Activated T-cell treated with anti-CD3 and anti-CD28 coated beads, Interleukin-2, amount 50 U/mL, for 72 hours (primary cell): ENCODE data around the gene FTSJ1. TPM values are rescaled to one million over a fixed set of nuclear protein-coding genes. Genes with fewer than 3 reads are reported as not detected.
"Not testable (repeated sequence)": the region's sequence is repeated elsewhere in the genome, so short reads cannot be mapped to it uniquely, and the experiment has no call there.

Experiments
- ATAC-seq, 2 donors: fragments of 150-1000 bp; cut with Tn5 transposase; replicated peaks in 1 of 2; 2 replicates each; pipeline ENCODE4 v1.10.0; 2021; ENCODE audit warnings: moderate library complexity in 2 of 2, mild to moderate bottlenecking in 1 of 2
- DNase-seq, 2 donors: peaks; one replicate each; pipeline ENCODE4 v3.0.0; 2021 to 2022; ENCODE audit warnings: mixed read lengths in 1 of 2
- H3K27ac Mint-ChIP-seq: one replicate; pipeline ENCODE4 v1.8.0; 2022; ENCODE audit warnings: mild to moderate bottlenecking, moderate library complexity, mixed read lengths
- H3K27me3 Mint-ChIP-seq: one replicate; pipeline ENCODE4 v1.8.0; 2022; ENCODE audit warnings: low read depth, mixed read lengths
- H3K36me3 Mint-ChIP-seq, 2 donors: one replicate each; pipeline ENCODE4 v1.8.0; 2022; ENCODE audit warnings: mixed read lengths in 2 of 2, mild to moderate bottlenecking in 1 of 2; ENCODE audit not compliant: insufficient read depth in 2 of 2
- H3K4me1 Mint-ChIP-seq: one replicate; pipeline ENCODE4 v1.8.0; 2022; ENCODE audit warnings: low read depth, mixed read lengths
- H3K4me3 Mint-ChIP-seq, 2 donors: one replicate each; pipeline ENCODE4 v1.8.0; 2022; ENCODE audit warnings: mild to moderate bottlenecking in 2 of 2, mixed read lengths in 2 of 2, moderate library complexity in 2 of 2
- H3K9me3 Mint-ChIP-seq, 2 donors: one replicate each; pipeline ENCODE4 v1.8.0; 2022; ENCODE audit warnings: mixed read lengths in 2 of 2
- total RNA-seq, 2 donors: library from RNA; stranded (reverse); gene quantifications; one replicate each; pipeline ENCODE4 v1.2.3, GENCODE V29; 2022

The FTSJ1 gene
- total RNA-seq, 2 donors from 2014 or later = 64.3 to 68.7 TPM

DNA sequence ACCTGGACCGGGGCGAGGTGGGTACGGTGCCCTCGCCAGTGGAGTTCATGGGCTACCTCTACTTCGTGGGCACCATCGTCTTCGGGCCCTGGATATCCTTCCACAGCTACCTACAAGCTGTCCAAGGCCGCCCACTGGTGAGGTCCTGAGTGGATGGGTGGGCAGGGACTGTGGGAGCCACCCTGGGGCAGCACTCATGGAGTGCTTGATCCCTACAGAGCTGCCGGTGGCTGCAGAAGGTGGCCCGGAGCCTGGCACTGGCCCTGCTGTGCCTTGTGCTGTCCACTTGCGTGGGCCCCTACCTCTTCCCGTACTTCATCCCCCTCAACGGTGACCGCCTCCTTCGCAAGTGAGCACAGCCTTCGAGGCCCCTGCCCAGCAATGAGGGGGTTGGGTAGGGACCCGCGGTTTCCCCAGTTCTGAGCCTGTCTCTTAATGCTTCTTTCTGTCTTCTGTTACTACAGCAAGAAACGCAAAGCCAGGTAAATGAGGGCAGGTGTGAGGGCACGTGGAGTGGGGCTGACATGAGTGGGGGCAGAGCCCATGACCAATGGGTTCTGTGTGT lies 36.5 kb downstream of the FTSJ1 start:
- Mint-ChIP-seq H3K9me3 (no peaks in the 10 kb centered on the region), H3K27me3 (no peaks in the 10 kb centered on the region), H3K27ac (no peak overlapping the region), H3K36me3 (peaks cover 0 to 1% of the 10 kb centered on the region in 2 donors), H3K4me1 (peaks cover 8% of the 10 kb centered on the region), H3K4me3 (no peak overlapping the region)
- ATAC-seq (no peak), DNase-seq (no peak)

DNA sequence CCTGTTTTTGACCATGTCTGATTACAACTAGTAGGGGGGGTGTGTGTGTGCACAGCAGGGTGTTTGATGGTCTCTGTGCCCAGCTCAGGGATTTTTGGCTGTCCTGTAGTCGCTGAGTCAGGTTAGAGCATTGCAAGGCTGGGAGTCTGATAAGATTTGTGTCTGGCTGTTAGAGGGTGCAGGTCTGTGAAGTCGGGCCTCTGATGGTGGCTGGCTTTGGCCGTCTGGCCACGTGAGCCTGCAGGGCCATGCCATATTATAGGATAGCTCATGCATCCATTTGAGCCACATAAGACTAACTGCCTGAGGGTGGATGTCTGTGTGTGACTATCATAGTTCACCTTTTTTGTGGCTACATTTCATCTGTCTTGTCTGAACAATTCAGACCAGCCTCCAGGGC lies 37.7 kb downstream of the FTSJ1 start:
- Mint-ChIP-seq H3K4me3 (no peak overlapping the region), H3K27me3 (no peaks in the 10 kb centered on the region), H3K9me3 (no peaks in the 10 kb centered on the region), H3K36me3 (peaks cover 0 to 1% of the 10 kb centered on the region in 2 donors), H3K4me1 (peaks cover 8% of the 10 kb centered on the region), H3K27ac (no peak overlapping the region)
- ATAC-seq = no peak
- DNase-seq = no peak

DNA sequence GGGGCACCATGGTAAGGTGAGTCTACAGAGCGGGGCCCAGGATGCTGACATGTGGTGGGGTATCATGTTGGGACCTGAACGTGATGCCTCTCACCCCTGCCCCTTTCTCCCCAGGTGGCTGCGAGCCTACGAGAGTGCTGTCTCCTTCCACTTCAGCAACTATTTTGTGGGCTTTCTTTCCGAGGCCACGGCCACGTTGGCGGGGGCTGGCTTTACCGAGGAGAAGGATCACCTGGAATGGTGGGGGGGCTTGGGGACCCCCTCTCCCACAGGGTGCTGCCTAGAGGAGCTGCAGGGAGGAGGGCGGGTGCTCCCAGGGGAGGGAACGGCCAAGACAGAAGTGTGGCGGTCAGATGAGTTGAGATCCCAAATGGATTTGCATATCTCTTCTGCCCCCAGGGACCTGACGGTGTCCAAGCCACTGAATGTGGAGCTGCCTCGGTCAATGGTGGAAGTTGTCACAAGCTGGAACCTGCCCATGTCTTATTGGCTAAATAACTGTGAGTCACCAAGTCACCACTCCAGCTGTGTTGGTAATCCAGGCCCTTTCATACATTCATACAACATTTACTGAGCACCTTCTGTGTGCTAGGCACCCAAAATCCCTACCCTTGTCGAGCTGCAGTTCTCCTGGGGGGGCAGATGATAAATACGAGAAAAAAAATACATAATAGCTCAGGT lies 38.3 kb downstream of the FTSJ1 start:
- Mint-ChIP-seq H3K27ac (no peak overlapping the region), H3K27me3 (no peaks in the 10 kb centered on the region), H3K4me1 (peaks cover 8% of the 10 kb centered on the region), H3K36me3 (peaks cover 0 to 1% of the 10 kb centered on the region in 2 donors), H3K4me3 (no peak overlapping the region), H3K9me3 (no peaks in the 10 kb centered on the region)
- ATAC-seq (no peak), DNase-seq (no peak)

DNA sequence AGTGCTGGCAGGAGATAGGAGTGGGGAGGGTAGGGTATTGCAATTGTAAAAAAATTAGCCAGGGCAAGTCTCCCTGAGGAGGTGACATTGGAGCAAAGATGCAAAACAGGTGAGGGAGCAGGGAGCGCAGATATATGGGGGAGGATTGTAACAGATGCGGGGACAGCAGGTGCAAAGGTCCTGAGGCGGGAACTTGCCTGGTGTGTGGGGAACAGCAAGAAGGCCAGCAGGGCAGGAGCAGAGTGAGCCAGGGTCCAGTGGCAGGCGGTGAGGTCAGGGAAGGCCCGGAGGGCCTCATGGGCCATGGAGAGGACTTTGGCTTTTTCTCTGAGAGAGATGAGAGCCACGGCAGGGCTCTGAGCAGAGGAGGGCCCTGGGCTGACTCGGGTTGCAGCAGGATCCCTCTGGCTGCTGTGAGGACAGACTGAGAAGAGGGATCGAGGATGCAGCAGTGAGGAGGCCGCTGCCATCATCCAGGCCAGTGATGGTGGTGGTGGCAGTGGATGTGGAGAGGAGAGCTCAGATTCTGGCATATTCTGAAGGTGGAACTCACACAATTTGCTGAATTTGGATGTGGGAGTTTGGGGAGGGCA lies 39.0 kb downstream of the FTSJ1 start:
- Mint-ChIP-seq H3K4me1 (peaks cover 2% of the 10 kb centered on the region), H3K36me3 (peaks cover 0 to 1% of the 10 kb centered on the region in 2 donors), H3K4me3 (no peak overlapping the region), H3K9me3 (no peaks in the 10 kb centered on the region), H3K27me3 (no peaks in the 10 kb centered on the region), H3K27ac (no peak overlapping the region)
- ATAC-seq (no peak), DNase-seq (no peak)

GRCh38 chrX:48515842-48516241 lies 39.8 kb downstream of the FTSJ1 start:
- Mint-ChIP-seq H3K4me1 (peaks cover 5% of the 10 kb centered on the region), H3K36me3 (no peaks in the 10 kb centered on the region), H3K27ac (no peak overlapping the region), H3K9me3 (no peaks in the 10 kb centered on the region), H3K4me3 (no peak overlapping the region), H3K27me3 (no peaks in the 10 kb centered on the region)
- DNase-seq (no peak), ATAC-seq (no peak)

- H3K4me1 Mint-ChIP-seq = peaks cover 10% of the 10 kb centered on the region
- H3K4me3 Mint-ChIP-seq = no peak overlapping the region
- no peaks in the 10 kb centered on the region for H3K27me3 Mint-ChIP-seq
- H3K36me3 Mint-ChIP-seq = peaks cover 0 to 1% of the 10 kb centered on the region in 2 donors
- DNase-seq (no peak), ATAC-seq (no peak)
- no peak overlapping the region for H3K27ac Mint-ChIP-seq
- H3K9me3 Mint-ChIP-seq = no peaks in the 10 kb centered on the region
Observed at GRCh38 chrX:48516285-48516684, 40.3 kb downstream of the FTSJ1 start.

DNA sequence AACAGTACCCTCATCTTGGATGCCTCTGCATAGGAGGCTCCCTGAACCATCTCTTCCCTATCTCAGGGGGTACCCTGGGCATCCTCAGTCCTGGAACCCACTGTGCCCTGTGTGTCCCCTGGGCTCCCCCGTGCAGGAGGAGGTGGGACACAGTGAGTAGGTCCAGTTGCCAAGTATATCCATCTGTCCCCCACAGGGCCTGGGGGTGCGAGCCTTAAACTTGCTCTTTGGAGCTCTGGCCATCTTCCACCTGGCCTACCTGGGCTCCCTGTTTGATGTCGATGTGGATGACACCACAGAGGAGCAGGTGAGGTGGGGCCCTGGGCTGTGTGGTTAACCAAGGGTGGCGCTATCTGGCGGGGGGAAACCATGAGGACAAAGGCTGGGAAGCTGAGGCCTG lies 41.0 kb downstream of the FTSJ1 start:
- Mint-ChIP-seq H3K36me3 (peaks cover 0 to 2% of the 10 kb centered on the region in 2 donors), H3K27ac (no peak overlapping the region), H3K27me3 (no peaks in the 10 kb centered on the region), H3K4me3 (no peak overlapping the region), H3K9me3 (no peaks in the 10 kb centered on the region), H3K4me1 (peaks cover 10% of the 10 kb centered on the region)
- DNase-seq = no peak
- ATAC-seq = no peak

DNA sequence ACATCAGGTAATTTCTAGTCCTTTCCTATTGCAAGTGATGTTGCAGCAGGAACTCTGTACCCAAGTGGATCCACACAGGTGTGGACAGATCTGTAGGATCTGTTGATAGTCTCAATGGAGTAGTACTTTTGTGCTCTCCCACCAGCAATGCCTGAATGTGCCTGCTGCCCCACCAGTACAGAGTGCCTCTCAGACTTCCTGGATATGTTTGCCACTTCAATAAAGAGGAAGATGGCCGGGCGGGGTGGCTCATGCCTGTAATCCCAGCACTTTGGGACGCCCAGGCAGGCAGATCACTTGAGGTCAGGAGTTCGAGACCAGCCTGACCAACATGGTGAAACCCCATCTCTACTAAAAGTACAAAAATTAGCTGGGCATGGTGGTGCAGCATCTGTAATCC lies 43.5 kb downstream of the FTSJ1 start:
- not testable (repeated sequence) for H3K36me3 Mint-ChIP-seq, DNase-seq, H3K27me3 Mint-ChIP-seq, H3K9me3 Mint-ChIP-seq, ATAC-seq, H3K4me3 Mint-ChIP-seq
- H3K4me1 Mint-ChIP-seq = peaks cover 14% of the 10 kb centered on the region
- peak overlapping the region; percentile 48 for H3K27ac Mint-ChIP-seq

GRCh38 chrX:48520455-48520854 lies 44.5 kb downstream of the FTSJ1 start:
- ATAC-seq (no peak), DNase-seq (peak; percentile 22)
- Mint-ChIP-seq H3K27ac (peak overlapping the region; percentile 95), H3K4me3 (peak overlapping the region; percentile 86 to 91), H3K36me3 (peaks cover 6% of the 10 kb centered on the region in 2 donors), H3K9me3 (no peaks in the 10 kb centered on the region), H3K4me1 (peaks cover 18% of the 10 kb centered on the region), H3K27me3 (no peaks in the 10 kb centered on the region)

- peak overlapping the region; percentile 86 to 91 for H3K4me3 Mint-ChIP-seq
- H3K9me3 Mint-ChIP-seq = no peaks in the 10 kb centered on the region
- H3K4me1 Mint-ChIP-seq = peaks cover 18% of the 10 kb centered on the region
- peaks cover 6% of the 10 kb centered on the region in 2 donors for H3K36me3 Mint-ChIP-seq
- peak overlapping the region; percentile 95 for H3K27ac Mint-ChIP-seq
- ATAC-seq (no peak), DNase-seq (no peak)
- H3K27me3 Mint-ChIP-seq = no peaks in the 10 kb centered on the region
Observed at GRCh38 chrX:48520976-48521352, 45.0 kb downstream of the FTSJ1 start.

DNA sequence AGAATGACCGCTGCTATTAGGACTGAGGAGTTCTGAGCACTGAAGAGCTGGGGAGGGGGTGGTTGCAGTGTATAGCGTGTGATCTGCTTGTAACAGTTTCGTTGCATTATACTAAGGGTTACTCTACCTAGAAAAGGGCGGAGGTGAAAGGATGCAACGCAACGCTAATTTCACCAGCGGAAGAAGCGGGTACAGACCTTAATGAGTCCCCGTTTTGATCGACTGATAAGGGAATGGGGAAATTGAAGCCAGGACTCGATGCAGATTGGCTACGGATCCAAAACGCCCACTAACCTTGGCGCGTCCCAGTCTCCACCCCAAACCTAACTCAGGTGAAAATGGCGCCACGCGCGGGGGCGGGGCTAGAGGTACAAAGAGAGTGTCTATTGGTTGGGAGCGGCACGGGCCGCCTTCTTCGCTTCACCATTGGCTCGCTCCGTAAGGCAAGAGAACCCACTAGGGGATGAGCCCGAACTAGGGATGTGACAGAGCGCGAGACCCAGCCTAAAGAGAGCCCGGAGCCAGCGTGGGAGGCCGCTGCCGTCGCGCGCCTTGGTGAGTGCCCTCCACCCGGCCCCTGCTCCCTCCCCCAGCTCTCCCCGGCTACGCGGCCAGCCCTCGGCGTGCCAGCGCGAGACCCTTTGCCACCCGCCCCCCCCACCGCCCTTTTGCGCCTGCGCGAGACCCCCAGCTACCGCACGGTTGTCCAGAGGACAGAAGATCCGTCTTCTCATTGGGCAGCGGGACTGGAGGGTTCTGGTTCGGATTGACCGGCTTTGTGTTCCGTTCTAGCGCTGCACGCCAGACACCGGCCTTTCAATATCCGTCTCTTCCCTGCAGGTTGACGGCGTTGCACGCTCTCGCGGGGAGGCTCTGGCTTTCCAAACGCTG lies 45.6 kb downstream of the FTSJ1 start, which contains the start of gene EBP:
TSS of gene EBP (plus strand) at position 456 of the 891 bp plus-strand sequence. CDS start 1,964 bp downstream, outside the sequence.
- H3K4me3 Mint-ChIP-seq = peak within 1 kb of the TSS; percentile 86 to 91
- no peaks in the 10 kb centered on the region for H3K9me3 Mint-ChIP-seq
- DNase-seq = peak; percentile 94 to 95
- H3K4me1 Mint-ChIP-seq = peaks cover 22% of the 10 kb centered on the region
- peak; percentile 95 to 96 for ATAC-seq
- peak within 1 kb of the TSS; percentile 95 for H3K27ac Mint-ChIP-seq
- no peaks in the 10 kb centered on the region for H3K27me3 Mint-ChIP-seq
- H3K36me3 Mint-ChIP-seq = peaks cover 8 to 11% of the 10 kb centered on the region in 2 donors

DNA sequence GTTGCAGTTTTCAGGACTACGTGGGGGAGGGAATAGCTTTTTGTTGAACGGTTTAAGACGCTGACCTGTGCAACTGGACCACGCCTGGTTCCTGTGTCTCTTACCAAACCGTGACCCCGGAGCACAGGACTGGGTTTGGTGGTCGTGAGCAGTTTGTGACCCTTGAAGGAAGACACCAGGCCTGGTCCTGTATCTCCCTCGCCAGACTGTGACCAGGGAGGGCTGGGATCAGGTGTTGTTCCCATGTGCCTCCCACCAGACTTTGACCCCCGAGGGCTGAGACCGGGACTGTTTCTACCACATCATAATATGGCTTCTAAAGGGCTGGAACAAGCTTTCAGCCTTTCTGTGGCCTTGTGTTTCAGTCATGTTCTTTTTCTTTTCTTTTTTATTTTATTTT lies 46.3 kb downstream of the FTSJ1 start:
- ATAC-seq (no peak), DNase-seq (no peak)
- Mint-ChIP-seq H3K36me3 (peaks cover 9 to 14% of the 10 kb centered on the region in 2 donors), H3K27ac (peak overlapping the region; percentile 91), H3K4me1 (peaks cover 24% of the 10 kb centered on the region), H3K9me3 (no peaks in the 10 kb centered on the region), H3K27me3 (no peaks in the 10 kb centered on the region), H3K4me3 (peak overlapping the region; percentile 86 to 91)

GRCh38 chrX:48523682-48524081 lies 47.7 kb downstream of the FTSJ1 start:
- Mint-ChIP-seq H3K36me3 (peaks cover 15 to 25% of the 10 kb centered on the region in 2 donors), H3K9me3 (no peaks in the 10 kb centered on the region), H3K27ac (peak overlapping the region; percentile 8), H3K4me1 (peaks cover 24% of the 10 kb centered on the region), H3K4me3 (peak overlapping the region; percentile 55 to 60), H3K27me3 (no peaks in the 10 kb centered on the region)
- DNase-seq (no peak), ATAC-seq (no peak)
